GM21423 (cell line): ENCODE measurements around the gene CCDC148.
A peak's percentile ranks its signal among the peaks of the same experiment; 100 is the strongest.

Experiments
- ATAC-seq: cut with Tn5 transposase; IDR thresholded peaks from one replicate; pipeline ENCODE4 v1.9.1; 2021; ENCODE audit warnings: mild to moderate bottlenecking, moderate library complexity; ENCODE audit not compliant: unreplicated experiment

Gene CCDC148

DNA sequence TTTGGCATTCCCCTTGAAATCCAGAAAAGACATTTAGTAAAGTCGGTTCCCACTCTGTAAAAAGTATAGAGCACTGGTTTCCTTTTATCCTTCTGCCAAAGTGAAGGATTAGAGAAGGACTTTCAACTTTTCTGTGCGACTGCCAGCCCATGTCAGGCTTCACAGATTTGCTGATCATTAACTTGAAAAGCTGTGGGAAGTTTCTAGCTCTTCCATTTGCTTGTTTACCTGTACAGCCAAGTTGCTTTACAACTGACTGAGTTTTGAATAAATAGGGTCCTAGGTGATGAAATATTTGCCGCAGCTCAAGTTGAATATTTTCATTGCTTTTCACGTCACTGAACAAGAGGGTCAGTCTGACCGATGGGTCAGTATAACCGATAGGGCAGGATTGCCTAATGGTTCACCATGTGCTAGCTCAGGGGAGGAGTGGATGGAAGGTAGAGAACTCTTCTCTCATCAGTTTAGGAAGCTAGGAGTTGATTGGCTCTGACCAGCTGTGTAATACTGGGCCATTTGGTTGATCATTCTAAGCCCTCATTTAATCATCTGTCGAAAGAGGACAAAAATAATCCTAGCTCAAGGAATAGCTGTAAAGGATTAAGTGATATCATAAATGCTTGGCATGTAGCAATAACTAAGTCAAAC, 324.5 kb downstream of the CCDC148 start:
- ATAC-seq, result no peak

DNA sequence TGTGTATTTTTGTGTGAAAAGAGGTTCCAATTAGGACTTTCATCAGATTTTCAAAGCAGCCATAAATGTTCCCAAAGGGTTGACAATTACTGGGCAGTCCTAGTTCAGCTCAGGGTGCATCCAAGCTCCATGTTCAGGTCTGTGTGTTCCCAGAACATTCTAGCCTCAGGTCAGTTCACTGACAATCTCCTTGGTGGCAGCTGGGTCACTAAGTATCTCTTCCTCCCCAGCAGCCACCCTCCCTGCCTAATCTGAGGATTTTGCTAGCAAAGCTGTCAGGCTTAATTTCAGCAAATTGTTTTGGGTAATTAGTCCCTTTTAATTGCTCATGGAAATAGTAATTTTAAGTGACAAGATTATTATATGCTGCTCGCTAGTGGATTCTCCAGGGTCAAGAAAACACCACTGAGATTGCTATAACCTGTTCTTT, 325.1 kb downstream of the CCDC148 start:
- no peak for ATAC-seq

DNA sequence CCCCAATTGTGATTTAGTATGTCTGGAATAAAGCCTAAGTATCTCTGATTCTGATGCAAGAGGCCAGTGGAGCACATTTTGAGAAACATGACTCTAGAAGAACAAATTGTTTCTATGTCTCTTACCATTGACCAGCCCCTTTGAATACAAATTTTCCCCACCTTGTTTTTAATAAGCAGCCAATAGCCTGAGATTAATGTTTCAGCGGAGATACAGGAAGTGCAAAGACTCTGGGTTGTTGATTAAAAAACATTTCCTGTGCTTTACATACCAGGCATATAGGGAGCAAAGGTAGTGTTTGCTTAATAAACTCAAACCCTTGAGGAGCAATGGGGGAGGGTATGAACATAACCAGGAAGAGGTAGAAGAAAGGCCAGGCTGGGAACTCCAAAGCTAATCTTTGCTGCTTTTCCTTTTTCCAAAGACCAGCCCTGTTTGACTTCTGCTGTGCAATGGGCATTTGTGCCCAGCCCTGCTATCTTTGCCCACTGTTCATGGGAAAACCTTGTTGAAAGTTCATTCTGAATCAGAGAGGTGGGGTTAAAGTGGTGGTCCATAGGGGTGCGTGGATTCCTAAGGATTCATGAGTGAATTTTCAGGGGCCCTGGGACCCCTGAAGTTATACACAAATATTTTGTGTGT, 325.6 kb downstream of the CCDC148 start:
- peak; percentile 59 for ATAC-seq

DNA sequence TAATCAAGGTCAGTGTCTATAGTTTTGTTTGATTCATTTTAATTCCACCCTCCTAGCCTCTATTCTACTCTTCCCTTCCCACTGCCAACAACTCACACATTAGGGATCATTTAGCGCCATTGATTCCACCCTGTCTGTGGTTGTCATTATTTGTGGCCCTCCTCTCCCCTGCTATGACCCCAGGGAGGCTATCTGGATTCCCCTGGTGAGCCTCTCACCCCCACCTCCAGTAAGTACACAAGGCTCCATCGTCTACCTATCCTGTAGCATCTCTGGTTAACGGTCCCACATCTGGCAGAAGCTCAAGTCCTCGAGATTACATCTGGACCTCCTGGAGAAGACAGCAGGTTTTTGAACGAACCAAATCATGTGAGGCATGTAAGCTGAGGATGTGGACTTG, 327.5 kb downstream of the CCDC148 start:
- no peak for ATAC-seq

DNA sequence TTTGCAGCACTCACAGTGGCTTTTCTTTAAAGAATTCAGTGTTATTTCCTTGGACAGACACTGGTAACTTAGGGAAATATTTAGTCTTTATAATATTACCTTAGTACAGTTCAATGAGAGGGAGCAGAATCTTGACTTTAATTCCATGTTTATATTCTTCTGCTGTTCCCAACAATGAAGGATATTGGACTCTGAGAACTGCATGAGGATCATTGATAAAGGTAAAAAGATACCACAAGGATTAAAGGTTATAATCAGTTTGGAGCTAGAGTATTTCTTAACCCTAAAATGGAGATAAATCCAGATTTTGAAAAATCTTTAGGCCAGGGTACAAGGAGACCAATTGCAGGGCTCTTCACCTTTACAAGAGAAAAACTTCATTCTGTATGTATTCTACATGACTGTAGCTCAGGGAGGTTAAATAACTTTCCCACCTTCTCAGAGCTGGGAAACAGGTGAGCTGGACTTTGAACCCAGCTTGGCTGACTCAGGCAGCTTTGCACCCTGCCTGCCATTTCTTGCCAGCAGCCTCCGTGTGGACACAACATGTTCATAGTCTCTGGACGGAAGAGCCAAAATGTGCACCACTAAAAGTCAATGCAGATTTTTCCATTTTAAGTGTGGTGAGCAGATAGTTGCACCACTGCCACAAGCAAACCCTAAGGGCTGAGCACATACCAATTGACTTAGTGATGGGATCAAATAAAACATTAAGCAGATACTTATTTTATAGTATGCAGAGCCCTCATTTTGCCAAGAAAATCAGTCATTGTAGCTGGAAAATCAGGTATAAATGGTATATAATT, 328.2 kb downstream of the CCDC148 start:
- no peak for ATAC-seq

DNA sequence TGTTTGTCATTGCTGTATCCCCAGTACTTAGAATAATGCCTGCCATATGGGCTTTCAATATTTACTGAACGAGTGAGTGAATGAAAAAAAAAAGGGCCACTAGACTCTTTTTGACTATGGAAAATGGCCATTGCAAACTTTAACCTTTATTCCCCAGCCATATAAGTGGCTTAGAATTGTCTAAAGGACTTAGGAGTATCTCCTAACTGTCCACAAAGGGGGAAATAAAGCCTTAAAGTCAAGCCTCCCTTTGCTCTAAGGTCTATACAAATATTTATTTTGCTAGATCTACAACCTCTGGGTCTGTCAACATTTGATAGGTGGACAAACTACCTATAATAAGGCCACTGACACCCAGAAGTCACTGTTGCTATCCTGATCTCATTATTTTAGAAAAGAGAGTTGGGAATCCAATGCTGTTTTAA, 329.2 kb downstream of the CCDC148 start:
- no peak for ATAC-seq

DNA sequence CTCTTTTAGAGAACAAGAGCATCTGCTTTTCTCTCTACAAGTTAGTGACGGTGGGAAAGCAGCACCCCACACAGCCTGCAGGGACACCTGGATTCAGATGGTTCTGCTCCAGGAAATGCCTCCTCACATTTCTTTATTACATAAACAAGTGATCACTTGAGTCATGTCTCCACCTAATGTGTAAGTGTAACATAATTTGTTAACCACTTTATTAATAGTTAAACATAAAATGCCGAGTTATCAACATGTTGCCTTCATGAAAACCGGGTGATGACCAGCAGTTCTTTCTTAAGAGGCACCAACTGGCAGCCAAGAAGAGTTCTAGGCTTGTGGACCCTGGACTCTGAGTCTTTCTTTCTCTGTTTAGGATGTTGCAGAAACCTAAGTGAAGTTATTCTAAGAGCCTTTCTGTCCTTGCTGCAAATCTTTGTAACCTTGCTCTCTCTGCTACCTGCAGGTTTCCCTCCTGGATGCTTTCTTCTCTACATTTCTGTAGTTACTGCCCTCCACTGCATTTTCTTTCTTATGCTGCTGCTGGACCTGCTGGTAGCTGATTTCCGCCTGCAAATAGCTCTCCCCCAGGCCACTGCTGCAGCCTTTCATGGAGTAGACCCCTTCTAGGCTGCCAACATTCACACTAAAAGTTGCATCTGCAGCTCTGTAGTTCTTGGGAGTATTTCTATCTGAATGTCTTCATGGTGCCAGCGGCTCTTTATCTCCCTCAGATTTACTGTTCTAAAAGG, 330.6 kb downstream of the CCDC148 start:
- ATAC-seq, result no peak

DNA sequence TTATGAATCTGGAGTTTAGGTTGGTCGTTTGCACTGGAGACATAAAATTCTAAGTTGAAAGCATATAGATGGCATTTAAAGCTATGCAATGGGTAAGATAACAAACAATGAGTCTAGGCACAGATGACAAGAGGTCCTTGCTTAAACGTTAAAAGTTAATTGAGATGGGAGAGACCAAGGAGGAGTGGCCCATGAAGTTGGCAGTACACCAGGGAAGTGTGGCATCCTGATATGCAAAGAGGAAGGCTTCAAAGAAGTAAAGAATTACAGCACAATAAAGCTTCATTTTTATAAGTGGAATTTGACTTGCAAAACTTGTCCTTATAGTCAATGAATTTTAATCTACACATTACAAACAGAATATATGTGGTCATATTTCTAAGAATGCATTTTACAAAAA, 331.7 kb downstream of the CCDC148 start:
- ATAC-seq, result no peak
